GM12872 (cell line): ENCODE results near the gene NPAS3.

ENCODE experiments used
- CTCF ChIP-seq: IDR thresholded peaks from 3 replicates; pipeline ENCODE4 v1.5.1; 2011; ENCODE audit warnings: low read depth, mild to moderate bottlenecking, low read length, moderate library complexity; ENCODE audit not compliant: insufficient read depth

Gene NPAS3

GRCh38 chr14:33280646-33281045 is 342.0 kb downstream of the NPAS3 start:
- TF ChIP-seq CTCF: no peak

- TF ChIP-seq CTCF: no peak
Measured at GRCh38 chr14:33282331-33283230, 343.9 kb downstream of the NPAS3 start.

DNA sequence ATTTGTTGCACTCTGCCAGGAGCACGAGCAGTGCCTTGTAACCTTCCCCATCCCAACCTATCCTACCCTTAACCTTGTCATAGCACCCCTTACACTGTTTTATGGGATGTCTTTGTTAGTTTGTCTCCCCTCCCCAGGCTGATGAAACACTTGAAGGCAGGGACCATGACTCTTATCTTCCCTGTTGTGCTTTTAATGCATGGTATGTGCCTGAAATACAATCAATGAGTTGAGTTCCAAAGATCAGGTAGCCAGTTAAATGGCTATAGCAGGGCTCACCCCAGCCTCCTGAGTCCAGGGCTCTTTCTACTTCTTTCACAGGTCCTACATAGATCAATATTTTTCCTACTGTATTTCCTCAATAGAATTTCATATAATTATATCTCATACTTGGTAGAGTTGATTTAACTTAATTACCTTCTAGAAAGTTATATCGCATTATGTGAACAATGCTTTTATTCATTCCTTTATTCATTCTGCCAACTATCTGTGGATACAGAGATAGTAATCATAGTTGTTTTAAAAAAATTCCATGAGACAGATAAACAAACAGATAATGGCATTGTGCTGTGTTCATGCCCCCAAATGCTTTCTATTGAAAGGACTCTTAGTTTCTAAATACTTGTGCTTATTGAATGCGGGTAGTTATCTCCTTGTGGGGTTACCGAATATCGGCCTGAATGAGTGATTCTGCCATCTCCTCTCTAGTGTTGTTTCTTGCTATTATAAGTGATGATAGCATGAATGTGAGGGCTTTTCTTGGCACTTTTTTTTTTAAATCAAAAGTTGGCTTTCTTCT is 347.4 kb downstream of the NPAS3 start:
- TF ChIP-seq CTCF: no peak

GRCh38 chr14:33287189-33287588 is 348.5 kb downstream of the NPAS3 start:
- no peak for TF ChIP-seq CTCF

GRCh38 chr14:33290641-33291040 is 352.0 kb downstream of the NPAS3 start:
- TF ChIP-seq CTCF: no peak

GRCh38 chr14:33291529-33292104 is 352.9 kb downstream of the NPAS3 start:
- TF ChIP-seq CTCF: no peak

- TF ChIP-seq CTCF: no peak
Measured at GRCh38 chr14:33294419-33294818, 355.7 kb downstream of the NPAS3 start.
